ENCODE results near the gene USP6NL. TPM values are rescaled to one million over a fixed set of nuclear protein-coding genes. Genes with fewer than 3 reads are reported as not detected.

The USP6NL gene
- total and polyA plus RNA-seq, 2 of the 8 experiments (the other 6 are each of a cell fraction or from before 2014, with no cell fraction given), result 10.9 to 28.8 TPM

DNA sequence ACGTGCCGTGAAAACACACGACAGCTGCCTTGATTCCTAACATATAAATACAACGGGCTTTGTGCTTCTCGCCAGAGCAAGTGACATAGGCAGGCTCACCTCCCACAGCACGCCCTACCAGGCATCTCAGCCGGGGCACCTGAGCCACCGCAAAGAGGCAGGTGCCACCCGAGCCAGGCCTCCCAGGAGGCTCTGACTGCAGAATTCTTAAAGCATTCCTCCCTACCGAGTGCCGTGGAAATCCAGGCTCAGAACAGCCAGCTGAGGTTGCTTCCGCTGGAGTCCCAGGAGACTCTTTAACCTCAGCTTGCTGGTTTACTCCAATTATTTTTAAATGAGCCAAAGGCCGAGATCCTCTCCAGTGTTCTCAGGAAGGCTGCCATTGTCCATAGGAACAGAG lies 206.5 kb downstream of the USP6NL start:
- Histone ChIP-seq H4K5ac (ENCODE audit: insufficient read length, low read depth, low read length) (no peak overlapping the region), H2BK20ac (ENCODE audit: low read length) (no peak overlapping the region), H3K36me3 (ENCODE audit: control insufficient read depth in 2 of 4, insufficient read depth in 4 of 4, low read length in 3 of 4) (no peaks in the 10 kb centered on the region), H3K23ac (ENCODE audit: insufficient read length) (no peak overlapping the region), H4K20me1 (replicated peaks in 1 of 2; ENCODE audit: control insufficient read depth in 1 of 2, insufficient read depth in 2 of 2, low read length in 2 of 2) (no peaks in the 10 kb centered on the region), H3K9ac (replicated peaks in 1 of 4; ENCODE audit: extremely low read depth in 1 of 4, low read depth in 3 of 4, low read length in 3 of 4) (no peak overlapping the region; a peak in 1 of 7 replicates), H3K4me1 (replicated peaks in 1 of 4; ENCODE audit: control insufficient read depth in 3 of 4, insufficient read depth in 4 of 4, low read length in 3 of 4) (peaks cover 0 to 3% (median 1%) of the 10 kb centered on the region in 4 experiments; a peak in 4 of 7 replicates), H3K79me1 (ENCODE audit: low read depth, low read length) (no peaks in the 10 kb centered on the region), H3K14ac (ENCODE audit: insufficient read length) (no peak overlapping the region), H4K91ac (replicated peaks; ENCODE audit: insufficient read length, low read length) (no peak overlapping the region), H3K4me3 (ENCODE audit: extremely low read depth in 1 of 4, insufficient read depth in 2 of 4, low read depth in 3 of 4, low read length in 4 of 4) (no peak overlapping the region), H3K79me2 (ENCODE audit: control insufficient read depth in 1 of 2, insufficient read depth in 2 of 2, low read length in 2 of 2) (no peaks in the 10 kb centered on the region), H3K23me2 (ENCODE audit: low read depth, low read length) (no peaks in the 10 kb centered on the region), H2BK120ac (replicated peaks; ENCODE audit: low read depth, low read length) (no peak overlapping the region), H3K27me3 (replicated peaks in 1 of 4; ENCODE audit: control insufficient read depth in 3 of 4, extremely low read depth in 1 of 4, insufficient read depth in 3 of 4, low read length in 3 of 4) (no peaks in the 10 kb centered on the region; a peak in 1 of 7 replicates), H2BK15ac (ENCODE audit: low read length) (no peak overlapping the region), H4K8ac (ENCODE audit: extremely low read depth, insufficient read depth, low read length) (no peak overlapping the region; the same call in 1 of the 2 replicates), H2AFZ (ENCODE audit: low read length) (no peak overlapping the region), H3K4ac (replicated peaks; ENCODE audit: insufficient read length, low read depth, low read length) (no peak overlapping the region), H2BK12ac (ENCODE audit: low read depth, low read length) (no peak overlapping the region), H3K56ac (replicated peaks; ENCODE audit: insufficient read length, low read depth, low read length) (no peak overlapping the region), H3K9me3 (ENCODE audit: insufficient read depth in 2 of 2, low read depth in 1 of 2, low read length in 1 of 2) (no peaks in the 10 kb centered on the region), H2BK5ac (ENCODE audit: low read depth, low read length) (no peak overlapping the region), H2AK5ac (ENCODE audit: low read depth, low read length) (no peak overlapping the region), H3K27ac (ENCODE audit: low read depth, low read length) (no peak overlapping the region), H3K4me2 (ENCODE audit: insufficient read depth in 1 of 2, low read depth in 2 of 2, low read length in 2 of 2) (no peak overlapping the region), H3K18ac (ENCODE audit: extremely low read depth, low read length) (no peak overlapping the region)
- 84% methylated on average over 11 of the region's 13 CpGs; no CpG with 5 or more reads in 1 of the 2 experiments for WGBS, 2 experiments (ENCODE audit: extremely low coverage in 1 of 2, insufficient coverage in 1 of 2, insufficient read length in 1 of 2, insufficient replicate concordance in 2 of 2, low coverage in 1 of 2, low lambda C conversion rate in 2 of 2, missing lambda C conversion rate in 1 of 2)
- FAIRE-seq, result no peak
- no peak for DNase-seq (ENCODE audit: low read depth in 1 of 2, low spot score in 2 of 2)
- ChIA-PET POLR2A (ENCODE audit: partially characterized antibody) (no interaction called here), CTCF (ENCODE audit: partially characterized antibody) (no interaction called here)
- TF ChIP-seq CBX8 (IDR thresholded peaks at IDR 0.05; ENCODE audit: borderline replicate concordance, low read depth, low read length), result no peak
- no peak for TF ChIP-seq CTBP2 (IDR thresholded peaks at IDR 0.05; ENCODE audit: borderline replicate concordance, insufficient read depth, insufficient read length, low read length)
- TF ChIP-seq RNF2 (IDR thresholded peaks at IDR 0.05; ENCODE audit: borderline replicate concordance, low read depth, low read length, missing control alignments, poor library complexity, severe bottlenecking), result no peak
- no peak for TF ChIP-seq EGR1 (IDR thresholded peaks at IDR 0.05; ENCODE audit: borderline replicate concordance, low read depth, low read length)
